HG03045 (cell line): ENCODE measurements around the gene RAE1.

ENCODE experiments used
- ATAC-seq: cut with Tn5 transposase; IDR thresholded peaks from one replicate; pipeline ENCODE4 v1.9.1; 2021; ENCODE audit warnings: mild to moderate bottlenecking, moderate library complexity; ENCODE audit not compliant: unreplicated experiment

The RAE1 gene

DNA sequence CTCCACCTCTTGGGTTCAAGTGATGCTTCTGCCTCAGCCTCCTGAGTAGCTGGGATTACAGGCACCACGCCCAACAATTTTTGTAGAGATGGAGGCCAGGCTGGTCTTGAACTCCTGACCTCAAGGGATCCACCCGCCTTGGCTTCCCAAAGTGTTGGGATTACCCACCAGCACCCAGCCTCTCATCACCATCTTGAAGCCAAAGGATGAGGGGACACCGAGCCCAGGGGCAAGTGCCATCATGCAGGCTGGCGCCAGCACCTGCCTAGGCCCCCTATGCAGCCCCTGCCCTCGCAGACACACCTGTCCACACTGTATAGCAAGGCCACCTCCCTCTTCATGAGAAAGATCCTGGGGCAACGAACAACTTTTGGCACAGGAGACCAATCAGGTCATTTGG, 34.9 kb downstream of the RAE1 start:
- no peak for ATAC-seq

DNA sequence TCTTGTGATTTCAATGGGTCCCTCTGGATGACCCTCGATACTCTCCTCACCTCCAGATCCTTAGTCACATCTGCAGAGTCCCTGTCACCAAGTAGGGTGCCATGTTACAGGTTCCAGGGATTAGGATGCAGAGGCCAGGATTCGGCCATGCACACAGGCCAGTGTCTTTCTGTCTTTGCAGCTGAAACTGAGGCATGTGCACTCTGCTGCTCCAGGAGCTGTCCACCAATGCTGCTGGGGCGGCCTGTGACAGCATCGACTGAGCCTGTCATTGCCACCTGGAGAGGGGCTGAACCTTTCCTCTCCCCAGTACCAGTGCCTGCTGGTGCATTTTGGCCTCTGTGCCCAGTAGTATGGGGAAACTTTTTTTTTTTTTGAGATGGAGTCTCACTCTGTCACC, 35.7 kb downstream of the RAE1 start:
- ATAC-seq, result no peak

DNA sequence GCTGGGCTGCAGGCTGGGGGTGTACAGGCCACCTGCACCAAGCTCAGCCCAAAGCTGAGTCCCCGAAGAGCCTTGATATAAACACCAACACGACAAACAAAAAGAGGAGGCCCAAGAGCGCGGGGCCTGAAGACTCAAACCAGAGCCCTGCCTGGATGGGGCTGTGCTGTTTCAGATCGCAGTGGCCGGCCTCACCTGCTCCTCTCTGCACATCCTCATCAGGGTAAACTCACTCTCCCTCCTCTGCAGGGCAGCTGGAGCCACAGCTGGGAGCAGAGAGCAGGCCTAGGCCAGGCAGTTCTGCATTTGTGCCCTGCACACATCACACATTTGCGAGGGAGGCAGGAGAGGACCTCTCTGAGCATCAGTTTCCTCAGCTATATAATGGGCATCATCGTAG, 36.4 kb downstream of the RAE1 start:
- ATAC-seq, result no peak

DNA sequence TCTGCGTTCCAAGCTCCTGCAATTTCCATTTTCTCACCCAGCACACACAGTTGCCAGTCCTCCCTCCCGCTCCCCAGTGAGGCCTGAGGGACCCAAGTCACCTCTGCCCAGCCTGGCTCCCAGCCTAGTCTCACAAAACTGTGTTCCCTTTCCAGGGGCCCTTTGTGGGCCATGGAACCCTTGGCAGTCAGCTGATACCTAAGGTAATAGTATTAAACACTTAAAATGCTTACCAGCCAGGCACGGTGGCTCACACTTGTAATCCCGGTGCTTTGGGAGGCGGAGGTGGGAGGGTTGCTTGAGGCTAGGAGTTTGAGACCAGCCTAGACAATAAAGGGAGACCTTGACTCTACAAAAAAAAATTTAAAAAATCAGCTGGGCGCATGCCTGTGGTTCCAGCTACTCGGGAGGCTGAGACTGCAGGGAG, 36.9 kb downstream of the RAE1 start:
- ATAC-seq, result no peak

DNA sequence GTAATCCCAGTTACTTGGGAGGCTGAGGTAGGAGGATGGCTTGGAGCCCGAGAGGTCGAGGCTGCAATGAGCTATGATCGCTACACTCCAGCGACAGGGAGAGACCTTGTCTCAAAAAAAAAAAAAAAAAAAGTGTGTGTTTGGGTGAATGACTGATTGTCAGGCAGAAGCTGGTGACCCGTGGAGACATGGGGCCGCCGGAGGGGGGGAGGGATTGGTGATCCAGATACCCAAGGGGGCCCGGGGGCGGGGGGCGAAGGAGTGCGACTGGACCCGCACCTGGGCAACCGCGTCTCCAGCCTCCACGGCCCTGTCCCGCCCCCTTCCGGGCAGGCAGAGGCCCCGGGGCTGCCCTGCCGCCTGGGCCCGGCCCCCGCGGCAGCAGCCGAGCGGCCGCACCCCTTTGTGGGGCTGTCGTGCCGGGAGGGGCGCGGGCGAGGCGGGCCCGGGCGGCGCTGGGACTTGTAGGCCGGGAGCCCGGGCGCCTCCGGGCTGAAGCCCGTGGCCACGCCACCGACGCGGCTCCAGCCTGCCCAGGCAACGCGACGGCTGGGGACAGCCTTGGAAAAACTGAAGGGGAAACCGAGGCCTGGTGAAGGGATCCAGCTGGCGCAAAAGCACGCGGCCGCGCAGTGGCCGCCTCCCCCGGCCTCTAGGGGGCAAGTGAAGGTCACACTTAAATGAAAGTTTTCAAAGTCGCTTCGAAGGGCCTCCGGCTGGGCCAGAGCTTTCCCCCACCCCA, 38.1 kb downstream of the RAE1 start:
- no peak for ATAC-seq

DNA sequence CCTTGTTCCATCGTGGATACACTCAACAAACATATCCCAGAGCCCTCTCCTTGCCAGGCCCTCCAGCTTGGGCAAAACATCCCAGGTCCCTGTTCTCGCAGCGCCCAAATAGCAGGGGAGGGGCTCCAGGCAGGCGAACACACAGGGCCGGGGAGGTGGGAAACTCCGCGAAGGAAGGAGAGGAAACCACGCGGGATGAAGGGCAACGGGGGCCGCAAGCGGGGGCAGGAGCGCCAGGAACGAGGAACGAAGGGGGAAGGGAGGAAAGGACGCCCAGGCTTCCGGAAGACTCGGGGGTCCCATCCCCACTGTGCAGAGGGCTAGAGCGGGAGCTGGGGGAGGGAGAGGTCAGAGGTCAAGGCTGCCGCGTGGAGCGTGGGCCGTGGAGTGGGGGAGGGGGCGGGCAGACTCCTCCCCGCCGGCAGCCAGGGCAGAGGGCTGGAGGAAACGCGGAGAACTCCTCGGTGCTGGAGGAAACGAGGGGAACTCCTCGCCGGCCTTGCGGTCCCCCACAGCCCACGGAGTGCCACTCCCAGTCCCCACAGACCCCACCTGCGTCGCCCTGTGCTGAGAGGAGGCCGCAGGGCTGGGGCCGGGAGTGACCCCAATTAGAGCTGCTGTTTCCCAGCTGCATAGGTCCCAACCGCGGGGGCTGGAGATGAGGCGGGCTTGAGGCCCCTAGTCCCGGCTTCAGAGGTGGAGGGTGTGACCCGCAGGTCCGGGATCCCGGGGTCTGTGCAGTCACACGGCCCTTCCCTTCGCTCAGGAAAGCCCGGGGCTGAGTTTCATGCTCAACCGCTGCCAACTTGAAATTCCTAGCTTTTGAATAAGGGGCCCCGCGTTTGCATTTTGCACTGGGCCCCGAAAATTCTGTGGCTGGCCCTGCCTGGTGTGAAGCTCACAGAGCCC, 38.9 kb downstream of the RAE1 start:
- ATAC-seq, result no peak

DNA sequence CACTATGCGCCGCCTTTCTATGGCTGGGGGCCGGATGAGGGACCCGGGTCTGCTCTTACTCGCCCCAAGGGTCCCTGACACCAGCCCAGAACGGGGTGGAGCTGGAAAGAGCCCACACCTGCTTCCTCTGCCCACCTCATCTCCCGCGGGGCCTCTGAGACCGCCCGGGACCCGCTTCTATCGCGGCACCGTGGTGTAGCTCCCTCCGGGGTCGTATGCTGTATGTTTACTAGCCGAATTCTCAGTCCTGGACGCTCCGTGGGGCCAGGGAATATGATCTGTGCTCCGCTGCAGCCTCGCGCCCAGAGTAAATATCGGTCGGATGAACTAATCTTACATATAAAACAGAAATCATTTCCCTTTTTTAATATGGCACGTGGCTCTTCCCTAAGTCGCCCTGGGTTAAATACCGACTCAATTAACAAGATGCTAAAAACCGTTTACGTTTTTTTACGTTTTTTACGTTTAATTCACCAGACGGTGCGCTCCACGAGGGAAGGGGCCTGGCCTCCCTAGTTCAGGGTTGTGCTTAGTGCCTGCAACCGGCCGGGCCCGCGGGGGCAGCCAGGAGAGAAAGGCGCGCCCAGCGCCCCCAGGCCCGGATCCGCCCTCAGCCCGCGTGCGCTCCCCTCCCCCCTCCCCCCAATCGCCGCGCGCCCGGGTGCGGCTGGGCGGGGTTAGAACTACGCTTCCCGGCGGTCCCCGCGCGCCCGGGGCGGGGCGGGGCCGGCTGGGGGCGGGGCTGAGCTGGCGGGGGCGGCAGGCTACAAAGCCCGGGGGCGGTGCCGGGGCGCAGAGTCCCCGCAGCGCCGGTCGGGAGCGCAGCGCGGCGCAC, 39.8 kb downstream of the RAE1 start, which contains the start of gene RBM38:
Gene RBM38, plus strand, starts transcription at position 793 of the 835 bp plus-strand sequence. CDS start 186 bp downstream, outside the sequence.
- peak; percentile 50 for ATAC-seq

DNA sequence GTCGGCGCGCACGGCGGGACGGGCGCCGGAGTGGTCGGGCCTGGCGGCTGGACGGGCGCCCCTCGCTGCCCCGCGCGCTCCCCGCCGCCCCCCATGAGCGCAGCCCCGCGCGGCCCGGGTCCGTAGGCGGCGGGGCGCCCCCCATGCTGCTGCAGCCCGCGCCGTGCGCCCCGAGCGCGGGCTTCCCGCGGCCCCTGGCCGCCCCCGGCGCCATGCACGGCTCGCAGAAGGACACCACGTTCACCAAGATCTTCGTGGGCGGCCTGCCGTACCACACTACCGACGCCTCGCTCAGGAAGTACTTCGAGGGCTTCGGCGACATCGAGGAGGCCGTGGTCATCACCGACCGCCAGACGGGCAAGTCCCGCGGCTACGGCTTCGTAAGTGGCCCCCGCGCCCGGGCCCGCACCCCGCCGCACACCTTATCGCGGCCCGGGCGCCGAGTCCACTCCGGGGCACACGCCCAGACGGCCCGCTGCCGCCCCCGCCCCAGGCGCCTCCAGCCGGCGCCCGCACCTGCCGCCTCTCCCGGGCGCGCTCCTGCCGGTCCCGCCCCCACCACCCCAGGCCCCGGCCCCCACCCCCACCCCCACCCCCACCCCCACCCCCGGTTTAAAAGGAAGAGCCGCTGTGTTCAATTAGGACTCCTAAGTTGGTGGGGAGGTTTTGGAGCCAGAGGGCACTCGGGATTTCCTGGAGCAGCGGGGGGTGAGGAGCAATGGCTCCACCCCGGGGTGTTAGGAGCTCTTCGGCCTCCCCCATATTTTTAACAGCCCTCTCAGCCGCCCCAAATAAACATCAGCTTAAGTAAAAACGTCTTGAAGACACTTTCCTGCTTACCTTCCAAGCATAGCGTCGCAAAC, 40.6 kb downstream of the RAE1 start:
- peak; percentile 16 for ATAC-seq

DNA sequence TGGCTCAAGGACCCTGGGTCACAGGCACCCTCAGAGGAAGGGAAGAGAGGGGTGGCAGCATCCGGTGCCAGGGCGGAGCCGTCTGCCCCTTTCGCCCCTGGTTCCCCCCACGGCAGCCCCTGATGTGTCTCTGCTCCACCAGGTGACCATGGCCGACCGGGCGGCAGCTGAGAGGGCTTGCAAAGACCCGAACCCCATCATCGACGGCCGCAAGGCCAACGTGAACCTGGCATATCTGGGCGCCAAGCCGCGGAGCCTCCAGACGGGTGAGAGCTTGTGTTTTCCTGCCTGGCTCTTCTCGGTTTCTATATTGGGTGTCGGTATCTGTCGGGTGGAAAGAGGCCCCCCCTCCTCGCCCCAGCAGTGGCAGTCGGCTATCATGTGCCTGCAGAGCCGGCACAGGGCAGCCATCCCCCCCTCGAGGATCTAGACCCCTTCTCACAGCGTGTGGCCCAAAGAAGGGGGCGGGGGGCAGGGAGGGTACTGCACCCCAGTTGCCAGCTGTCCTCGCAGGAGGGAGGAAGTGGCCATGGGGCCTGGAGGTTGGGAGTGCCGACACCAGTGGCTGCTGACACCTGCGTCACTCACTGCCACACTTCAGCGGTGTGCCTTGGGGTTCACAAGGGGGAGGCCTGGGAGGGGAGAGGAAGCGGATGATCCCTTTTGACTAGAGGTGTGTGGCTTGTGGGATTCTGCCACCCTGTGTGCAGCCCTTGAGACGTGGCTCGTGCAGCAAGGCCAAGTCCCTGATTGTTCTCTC, 41.6 kb downstream of the RAE1 start:
- ATAC-seq, result no peak

DNA sequence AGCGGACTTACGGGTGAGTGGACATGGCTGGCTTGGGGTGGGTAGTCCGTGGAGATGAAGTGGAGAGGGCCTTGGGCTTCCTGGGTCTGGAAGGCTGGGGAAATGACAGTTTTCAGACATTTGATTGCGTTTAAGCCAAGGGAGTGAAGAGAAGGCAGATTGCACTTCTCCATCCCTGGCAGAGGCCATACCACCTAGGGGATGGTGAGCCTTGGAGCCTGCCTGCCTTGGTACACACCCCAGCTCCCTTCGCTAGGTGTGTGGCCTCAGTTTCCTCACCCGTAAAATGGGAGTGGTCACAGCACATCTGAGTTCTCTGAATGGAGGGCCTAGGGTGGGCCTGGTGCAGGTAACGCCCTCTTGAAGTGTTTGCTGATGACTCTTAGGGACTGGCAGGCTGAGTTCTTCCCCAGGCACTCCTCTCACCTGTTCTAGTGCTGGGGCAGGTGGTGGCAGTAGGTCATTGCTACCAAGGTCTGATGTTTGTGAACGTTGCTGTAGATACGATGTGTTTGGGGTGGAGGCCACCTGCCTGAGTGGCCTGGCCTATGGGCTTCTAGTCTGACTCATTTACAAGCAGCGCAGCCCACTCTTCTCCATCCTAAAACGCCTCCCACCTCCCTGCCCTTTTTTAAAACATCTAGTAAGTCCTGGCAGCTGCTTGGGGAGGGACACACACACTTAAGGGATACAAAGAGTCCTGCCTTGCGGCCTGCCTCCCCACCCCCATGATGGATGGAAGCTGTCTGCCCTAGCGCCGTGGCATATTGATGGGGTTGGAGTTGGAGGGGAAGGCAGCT, 42.5 kb downstream of the RAE1 start:
- ATAC-seq, result no peak

DNA sequence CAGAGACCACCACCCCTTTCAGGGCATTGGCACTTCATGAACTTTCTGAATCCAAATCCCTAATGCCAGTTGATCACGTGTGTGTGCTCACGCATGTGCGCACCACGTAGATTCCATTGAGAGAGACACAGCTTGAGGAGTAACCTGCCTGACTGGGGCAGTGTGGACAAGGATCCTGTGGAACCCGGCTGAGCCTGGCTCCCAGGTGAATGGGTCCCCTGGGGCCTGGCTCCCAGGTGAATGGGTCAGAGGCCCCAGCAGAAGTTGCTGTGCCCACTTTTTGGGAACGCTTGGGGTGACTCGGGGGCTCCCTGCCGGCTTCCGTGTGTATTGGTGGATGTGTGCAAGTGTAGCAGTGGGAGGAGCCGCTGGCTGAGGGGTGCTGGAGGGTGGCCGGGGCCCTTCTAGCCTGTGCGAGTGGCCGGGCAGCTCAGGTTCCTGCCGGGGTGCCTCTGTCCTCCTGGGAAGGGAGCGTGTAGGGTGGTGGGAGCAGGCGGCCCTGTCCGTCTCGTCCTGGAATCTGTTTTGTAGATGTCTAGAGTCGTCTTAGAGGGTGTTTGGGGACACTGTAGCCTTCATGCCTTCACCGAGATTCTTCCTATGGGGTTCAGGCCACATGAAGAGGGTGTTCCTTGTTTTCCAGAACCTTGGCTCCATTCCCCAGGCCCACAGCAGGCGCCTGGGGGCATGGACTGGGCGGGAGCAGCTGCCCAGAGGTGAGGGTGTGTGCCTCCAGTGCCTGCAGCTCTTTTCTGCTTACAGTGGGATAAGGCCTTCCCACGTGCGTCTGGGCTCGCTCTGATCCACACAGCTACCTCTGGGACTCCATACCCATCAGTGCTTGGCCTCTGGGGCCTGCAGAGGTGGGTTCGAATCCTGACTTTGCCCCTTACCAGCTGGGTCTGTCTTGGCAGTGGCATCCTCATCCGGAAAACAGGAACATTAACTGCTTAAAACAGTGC, 43.3 kb downstream of the RAE1 start:
- no peak for ATAC-seq

DNA sequence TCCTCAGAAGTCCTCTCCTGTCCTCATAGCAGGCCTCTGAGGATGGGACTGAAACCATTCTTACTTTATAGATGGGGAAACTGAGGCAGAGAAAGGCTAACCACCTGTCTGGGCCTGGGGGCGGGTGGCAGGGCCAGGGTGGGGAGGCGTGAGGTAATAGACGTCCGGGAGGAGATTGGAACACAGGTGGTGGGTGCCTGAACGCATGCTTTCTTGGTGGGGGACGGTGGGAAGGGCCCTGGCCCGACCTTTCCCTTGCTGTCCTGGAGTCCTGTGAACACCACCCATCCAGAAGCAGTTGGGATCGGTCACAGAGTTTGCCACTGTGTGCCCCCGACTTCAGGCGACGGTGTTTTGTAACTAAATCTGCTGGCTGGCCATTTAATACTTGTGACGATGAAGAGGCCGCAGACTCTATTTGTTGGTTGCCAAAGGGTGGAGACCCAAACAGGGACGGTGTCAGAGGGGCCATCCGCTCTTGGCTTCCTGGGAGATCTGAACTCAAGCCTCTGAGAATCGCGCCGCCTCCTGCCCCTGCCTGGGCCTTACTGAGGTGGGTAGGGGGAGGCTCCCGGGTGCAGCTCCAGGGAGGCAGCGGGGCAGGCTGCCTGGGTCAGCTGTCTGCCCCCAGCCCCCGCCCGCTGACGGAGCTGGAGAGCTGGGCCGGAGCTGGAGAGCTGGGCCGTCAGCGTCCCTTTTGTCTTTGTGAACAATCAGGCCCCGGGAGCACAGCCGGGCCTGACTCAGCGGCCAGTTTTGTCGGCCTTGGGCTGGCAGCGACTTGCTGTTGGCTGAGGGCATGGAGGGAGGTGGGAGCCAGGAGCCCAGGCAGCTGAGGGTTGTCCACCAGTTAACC, 44.3 kb downstream of the RAE1 start:
- ATAC-seq, result no peak

DNA sequence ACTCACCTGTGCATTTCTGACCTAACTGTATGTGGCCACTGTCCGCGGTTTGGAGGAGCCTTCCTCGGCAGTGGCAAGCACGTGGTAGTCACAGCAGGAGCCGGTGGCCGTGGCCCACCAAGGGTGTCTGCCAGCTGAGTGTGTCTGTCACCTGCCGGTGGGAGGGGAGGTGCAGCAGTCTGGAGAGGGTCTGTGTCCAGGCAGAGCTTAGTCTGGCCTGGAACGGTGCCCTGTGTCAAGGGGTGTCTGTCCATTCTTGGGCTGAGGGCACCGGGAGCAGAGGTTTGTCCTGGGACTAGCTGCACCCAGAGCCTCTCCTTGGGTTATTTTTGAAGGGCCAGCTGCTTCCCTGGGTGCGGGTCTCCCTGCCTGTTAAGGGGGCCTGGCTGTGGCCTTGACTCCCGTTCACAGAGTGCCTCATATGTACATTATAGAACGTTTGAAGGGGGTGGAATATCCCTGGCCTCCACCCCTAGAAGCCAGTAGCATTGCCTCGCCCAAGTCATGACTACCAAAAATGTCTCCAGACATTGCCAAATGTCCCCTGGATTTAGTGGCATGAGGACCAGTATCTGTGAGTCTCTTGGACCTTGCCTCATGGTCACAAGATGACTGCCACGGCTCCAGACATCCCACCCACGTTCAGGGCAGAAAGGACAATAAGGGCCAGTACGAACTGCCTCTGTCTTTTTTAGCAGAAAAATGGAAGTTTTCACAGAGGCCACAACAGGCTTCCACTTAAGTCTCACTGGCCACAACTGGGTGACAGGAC, 45.3 kb downstream of the RAE1 start:
- ATAC-seq, result no peak

DNA sequence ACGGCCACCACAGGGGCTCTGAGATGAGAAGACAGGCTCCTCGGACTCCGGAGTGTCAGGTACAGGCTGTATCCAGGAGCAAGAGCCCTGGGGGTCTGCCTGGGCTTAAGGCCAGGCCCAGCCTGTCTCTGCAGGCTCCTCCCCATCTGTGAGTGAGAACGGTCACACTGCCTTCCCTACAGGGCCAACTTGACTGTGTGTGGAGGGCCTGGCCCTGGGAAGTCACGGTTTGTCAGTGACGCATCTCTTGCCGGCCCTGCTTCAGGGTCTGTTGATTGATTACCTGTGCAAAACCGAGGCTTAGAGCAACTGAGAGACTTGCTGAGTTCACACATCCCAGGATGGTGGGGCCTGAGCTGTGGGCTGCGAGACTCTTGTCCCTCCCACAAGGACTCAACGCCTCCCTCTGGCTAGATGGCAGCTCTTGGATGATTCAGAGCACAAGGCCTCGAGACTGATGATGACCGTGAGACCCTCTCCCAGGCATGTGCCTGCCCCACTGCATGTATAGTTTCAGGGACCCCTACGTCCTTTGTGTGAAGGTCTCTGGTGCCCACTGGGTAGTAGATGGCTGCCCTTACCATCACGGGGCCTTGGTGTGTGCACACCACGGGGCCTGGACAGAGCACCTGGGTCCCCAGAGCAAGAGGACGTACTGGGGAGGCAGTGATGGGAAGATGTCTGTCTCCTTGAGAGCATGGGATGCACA, 46.1 kb downstream of the RAE1 start:
- no peak for ATAC-seq

DNA sequence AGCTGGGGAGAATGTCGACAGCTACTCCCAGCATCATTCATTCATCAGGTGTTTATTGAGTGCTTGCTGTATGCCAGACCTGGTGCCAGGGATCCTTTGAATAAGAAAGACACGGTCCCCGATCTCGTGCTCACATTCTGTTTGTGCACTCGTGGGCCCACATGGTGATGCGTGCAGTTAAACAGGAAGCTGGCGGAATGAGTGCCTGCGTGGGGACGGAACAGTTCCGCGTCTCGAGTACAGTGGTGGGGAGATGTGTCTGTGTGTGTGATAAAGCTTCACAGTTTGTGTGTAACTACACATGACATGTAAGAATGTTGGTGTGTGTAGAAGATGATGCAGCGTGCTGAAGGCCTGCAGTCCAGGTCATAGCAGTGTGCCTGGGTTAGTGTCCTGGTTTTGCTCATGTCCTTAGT, 46.6 kb downstream of the RAE1 start:
- ATAC-seq, result no peak
